HG02970 (cell line): ENCODE measurements around the gene USH1G.
"Not testable (repeated sequence)": the region's sequence is repeated elsewhere in the genome, so short reads cannot be mapped to it uniquely, and the experiment has no call there.

ENCODE experiments used
- ATAC-seq: cut with Tn5 transposase; IDR thresholded peaks from one replicate; pipeline ENCODE4 v1.9.1; 2021; ENCODE audit warnings: mild to moderate bottlenecking, moderate library complexity, moderate number of reproducible peaks; ENCODE audit not compliant: unreplicated experiment, low FRiP score

The USH1G gene

GRCh38 chr17:74922694-74923537 lies at the start of gene USH1G:
Gene USH1G (minus strand): TSS chr17:74923255. CDS start chr17:74923073, 182 bp downstream.
- no peak for ATAC-seq

DNA sequence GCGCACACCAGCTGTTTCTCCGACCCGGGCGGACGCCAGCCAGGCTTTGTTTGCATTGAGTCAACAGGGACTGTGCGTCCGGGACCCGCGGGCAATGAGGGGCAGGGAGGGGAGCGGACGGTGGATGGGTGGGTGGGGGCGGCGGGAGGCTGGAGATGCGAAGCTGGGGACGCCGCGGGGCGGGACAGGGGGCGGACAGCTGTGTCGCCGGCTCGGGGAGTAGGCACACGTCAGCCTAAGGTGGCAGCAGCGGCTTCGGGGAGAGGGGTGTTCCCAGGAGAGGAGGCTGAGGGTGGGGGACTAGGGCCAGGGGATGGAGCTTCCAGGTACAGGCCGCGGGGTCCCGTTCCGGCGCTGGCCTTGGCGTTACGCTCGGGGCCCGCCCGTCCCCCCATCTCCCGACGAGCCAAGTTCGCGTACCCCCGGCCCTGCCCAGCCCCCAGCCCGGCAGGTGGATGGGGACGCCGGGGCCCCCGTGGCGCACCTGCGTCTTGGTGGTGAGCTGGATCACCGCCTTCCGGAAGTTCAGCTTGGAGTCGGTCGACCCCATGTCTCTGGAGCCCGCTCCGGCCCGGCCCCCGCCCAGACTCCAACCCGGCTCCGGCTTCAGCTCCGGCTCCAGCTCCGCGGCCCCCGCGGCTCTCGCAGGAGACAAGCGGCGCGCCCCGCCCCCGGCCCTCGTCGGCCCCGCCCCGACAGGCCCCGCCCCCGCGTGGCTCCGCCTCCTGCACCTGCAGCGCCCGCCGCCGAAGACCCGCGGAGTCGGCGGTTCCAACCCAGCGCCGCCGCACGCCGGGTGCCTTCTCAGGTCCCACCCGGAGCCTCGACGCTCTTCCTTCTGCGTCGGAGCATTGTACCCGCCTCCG lies 49.3 kb upstream of the USH1G start, which contains the start of gene HID1:
Gene HID1, minus strand, starts transcription at position 653 of the 866 bp plus-strand sequence. Its CDS starts 103 bp downstream, at position 550.
- no peak for ATAC-seq

DNA sequence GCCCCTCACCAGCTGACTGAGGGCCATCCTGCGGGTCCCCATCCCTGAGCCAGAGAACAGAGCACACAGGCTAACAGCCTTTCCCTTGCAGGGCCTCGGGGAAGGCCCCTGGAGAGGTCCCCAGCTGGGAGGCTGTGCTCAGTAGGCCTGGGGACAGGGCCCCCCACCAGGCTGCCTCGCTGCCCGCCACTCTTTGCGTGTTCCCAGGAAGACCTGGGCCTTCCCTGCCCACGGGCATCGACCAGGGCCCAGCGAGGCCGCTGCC lies 48.7 kb upstream of the USH1G start:
- no peak for ATAC-seq

- no peak for ATAC-seq
Observed at GRCh38 chr17:74971069-74971841, 48.2 kb upstream of the USH1G start.

DNA sequence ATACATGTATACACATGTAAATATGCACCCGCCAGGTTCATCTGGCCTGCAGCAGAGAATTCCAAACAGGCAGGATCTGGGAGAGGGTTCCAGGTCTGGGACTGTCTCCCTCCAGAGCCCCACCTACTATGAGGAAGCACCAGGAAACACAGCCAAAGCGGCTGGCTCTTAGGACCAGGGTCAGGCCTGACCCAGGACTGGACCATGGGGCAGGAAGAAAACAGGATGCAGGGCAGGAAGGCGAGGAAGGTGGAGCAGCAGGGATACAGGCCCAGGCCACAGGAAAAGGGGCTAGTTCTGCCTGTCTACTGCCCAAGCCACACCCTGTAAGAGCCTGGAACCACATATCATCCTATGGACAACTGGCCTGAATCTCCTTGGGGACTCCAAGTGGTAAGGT lies 47.3 kb upstream of the USH1G start:
- ATAC-seq: no peak

DNA sequence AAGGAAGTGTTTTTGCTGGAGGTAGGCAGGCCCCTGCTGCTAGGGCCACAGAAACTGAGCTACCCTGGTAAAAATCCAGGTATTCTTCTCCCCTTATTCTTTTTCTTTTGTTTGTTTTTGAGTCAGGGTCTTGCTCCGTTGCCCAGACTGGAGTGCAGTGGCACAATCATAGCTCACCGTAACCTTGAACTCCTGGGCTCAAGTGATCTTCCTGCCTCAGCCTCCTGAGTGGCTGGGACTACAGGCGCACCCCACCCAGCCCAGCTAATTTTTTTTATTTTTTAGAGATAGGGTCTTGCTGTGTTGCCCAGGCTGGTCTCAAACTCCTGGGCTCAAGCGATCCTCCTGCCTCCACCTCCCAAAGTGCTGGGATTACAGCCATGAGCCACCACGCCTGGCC lies 46.4 kb upstream of the USH1G start:
- ATAC-seq: not testable (repeated sequence)

GRCh38 chr17:74968361-74968780 lies 45.3 kb upstream of the USH1G start:
- ATAC-seq: no peak

GRCh38 chr17:74964988-74965622 lies 42.0 kb upstream of the USH1G start:
- no peak for ATAC-seq

DNA sequence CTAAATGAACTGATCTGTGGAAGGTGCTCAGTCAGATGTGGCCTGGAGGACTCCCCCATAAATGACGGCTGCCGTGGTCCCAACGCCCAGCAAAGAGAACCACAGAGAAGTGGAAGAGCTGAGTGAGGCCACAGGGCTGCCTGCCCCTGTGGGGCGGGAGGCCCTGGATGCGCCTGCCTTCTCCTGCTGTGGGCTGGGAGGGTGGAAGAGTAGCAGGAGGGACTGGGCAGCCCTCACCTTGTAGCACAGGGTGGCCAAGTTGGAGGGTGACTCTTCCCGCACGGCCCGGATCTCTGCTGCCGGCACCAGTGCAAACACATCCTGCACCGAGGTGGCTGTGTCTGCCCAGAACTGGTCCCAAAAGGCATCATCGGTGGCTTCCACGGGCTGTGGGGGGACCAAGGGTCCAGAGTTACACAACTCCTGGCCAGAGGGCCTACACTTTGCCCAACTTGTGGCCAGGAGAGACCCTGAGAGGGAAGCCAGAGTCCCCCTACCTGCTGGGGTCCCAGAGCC lies 41.2 kb upstream of the USH1G start:
- no peak for ATAC-seq

- no peak for ATAC-seq
Observed at GRCh38 chr17:74963656-74964055, 40.6 kb upstream of the USH1G start.

DNA sequence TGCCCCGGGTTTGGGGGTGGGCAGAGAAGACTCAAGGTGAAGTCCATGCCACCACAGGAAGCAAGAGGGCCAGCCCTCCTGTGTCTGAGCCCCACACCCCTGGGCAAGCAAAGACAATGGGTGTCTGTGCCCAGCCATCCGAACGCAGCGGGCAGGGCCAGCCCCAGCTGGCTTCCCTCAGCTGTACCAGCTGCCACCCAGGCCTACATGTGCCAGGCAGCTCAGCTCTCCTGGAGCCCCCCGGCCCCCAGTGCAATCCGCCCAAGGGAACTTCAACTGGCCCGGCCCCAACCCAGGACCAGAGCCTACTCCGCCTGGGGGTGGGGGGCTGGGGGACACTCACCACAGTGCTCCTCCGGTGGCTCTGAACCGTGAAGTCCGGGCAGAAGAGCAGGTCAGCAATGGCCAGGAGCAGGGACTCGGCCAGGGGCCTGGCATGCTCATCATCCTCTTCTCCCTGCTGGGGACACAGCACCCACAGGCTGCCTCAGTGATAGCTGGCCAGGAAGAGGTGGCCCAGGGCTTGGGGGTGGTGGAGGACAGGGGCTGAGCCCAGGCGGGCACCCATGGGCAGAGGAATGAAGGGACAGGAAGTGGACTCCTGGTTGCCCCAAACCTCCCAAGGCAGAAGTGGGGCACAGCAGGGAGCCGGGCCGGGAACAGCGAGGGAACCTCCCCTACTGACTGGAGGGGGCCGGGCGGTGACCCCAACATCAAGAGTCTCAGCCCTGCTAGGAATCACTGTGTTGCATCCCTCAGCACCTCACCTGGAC lies 39.8 kb upstream of the USH1G start:
- ATAC-seq: no peak

GRCh38 chr17:74961657-74962350 lies 38.7 kb upstream of the USH1G start:
- no peak for ATAC-seq

DNA sequence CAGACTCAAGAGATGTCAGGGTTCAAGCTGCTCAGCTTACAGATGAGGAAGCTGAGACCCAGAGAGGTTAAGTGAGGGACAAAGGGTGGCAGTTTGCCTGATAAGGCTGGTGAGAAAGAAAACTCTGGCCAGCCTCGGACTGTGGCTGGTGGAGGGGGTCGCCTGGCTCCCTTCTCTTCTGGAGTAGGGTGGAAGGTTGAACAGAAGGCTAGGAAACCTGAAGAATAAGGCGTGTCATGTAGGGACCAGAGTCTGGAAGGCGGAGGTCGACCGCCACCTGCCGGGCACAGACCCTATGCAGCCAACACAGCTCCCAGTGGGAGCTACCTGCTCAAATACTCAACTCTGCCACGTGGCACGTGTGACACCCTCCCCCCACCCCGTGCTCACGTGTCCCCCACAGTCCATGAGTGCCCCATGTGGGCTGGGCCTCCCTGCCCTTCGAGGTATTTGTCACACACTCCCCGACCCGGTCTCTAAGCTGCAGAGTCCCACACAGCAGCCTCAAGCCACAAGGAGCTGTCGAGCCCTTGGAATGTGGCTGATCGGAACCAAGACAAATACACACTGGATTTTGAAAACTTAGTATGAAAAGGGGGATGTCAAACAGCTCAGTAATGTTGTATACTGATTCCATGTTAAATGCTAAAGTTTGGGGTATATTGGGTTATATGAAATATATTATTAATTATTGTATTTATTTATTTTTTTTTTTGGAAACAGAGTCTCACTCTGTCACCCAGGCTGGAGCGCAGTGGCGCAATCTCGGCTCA lies 37.7 kb upstream of the USH1G start:
- no peak for ATAC-seq

- ATAC-seq: no peak
Observed at GRCh38 chr17:74959826-74960515, 36.9 kb upstream of the USH1G start.

DNA sequence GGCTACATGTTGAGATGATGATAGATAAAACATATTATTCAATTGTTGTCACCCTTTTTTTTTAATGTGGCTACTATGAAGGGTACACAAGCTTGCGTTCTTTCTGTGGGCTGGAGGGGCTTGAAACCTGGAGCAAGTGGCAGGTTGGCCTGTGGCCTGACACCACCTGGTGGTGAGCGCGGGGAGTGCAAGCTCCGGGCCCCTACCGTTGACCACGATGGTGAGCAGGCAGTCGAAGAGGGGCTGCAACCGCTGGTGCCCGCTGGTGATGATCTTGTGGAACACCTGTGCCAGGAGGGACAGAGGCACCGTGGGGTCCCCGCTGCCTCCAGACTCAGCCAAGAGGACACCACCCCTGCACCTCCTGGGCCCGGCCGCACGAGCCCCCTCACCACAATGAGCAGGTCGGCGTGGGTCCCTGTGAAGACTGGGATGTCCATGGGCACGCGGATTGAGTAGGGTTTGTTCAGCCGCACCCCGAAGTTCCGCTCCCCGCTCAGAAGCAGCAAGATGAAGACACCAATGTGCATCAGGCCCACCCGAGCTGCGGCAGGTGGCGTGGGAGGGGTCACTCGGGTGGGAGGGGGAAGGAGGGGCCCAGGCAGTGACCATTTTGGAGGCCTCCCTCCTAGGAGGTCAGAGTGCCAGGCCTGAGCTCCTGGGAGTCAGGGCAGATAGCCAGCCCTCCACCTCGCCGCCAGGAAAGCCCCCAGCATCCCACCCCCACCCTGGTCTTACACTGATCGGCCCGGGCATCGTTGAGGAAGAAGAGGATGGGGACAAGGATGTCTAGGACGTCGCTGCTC lies 35.1 kb upstream of the USH1G start:
- ATAC-seq: no peak

GRCh38 chr17:74956093-74956492 lies 33.0 kb upstream of the USH1G start:
- no peak for ATAC-seq
